ENCODE results near the gene MAP2K1.
A peak's percentile ranks its signal among the peaks of the same experiment; 100 is the strongest.

MAP2K1 gene

GRCh38 chr15:66486887-66487286 lies 100.2 kb downstream of the MAP2K1 start:
- DNase-seq, result no peak
- no peak for TF ChIP-seq CTCF (IDR thresholded peaks at IDR 0.05; ENCODE audit: low read depth, low read length)
- Histone ChIP-seq H3K9me3 (ENCODE audit: severe bottlenecking) (no peaks in the 10 kb centered on the region), H3K27me3 (ENCODE audit: insufficient read depth, low read depth, severe bottlenecking) (no peaks in the 10 kb centered on the region), H3K36me3 (peaks cover 47% of the 10 kb centered on the region), H3K27ac (no peak overlapping the region), H3K4me3 (ENCODE audit: low read depth, low read length) (no peak overlapping the region)

- no peak for DNase-seq
- Histone ChIP-seq H3K27me3 (ENCODE audit: insufficient read depth, low read depth, severe bottlenecking) (no peaks in the 10 kb centered on the region), H3K27ac (no peak overlapping the region), H3K9me3 (ENCODE audit: severe bottlenecking) (no peaks in the 10 kb centered on the region), H3K4me3 (ENCODE audit: low read depth, low read length) (no peak overlapping the region), H3K36me3 (peaks cover 48% of the 10 kb centered on the region)
- no peak for TF ChIP-seq CTCF (IDR thresholded peaks at IDR 0.05; ENCODE audit: low read depth, low read length)
These were observed 101.8 kb downstream of the MAP2K1 start for GRCh38 chr15:66488525-66488924.

GRCh38 chr15:66489179-66489791 lies 102.6 kb downstream of the MAP2K1 start:
- no peak for TF ChIP-seq CTCF (IDR thresholded peaks at IDR 0.05; ENCODE audit: low read depth, low read length)
- H3K27ac ChIP-seq, result no peak overlapping the region
- no peak for DNase-seq
- no peak overlapping the region for H3K4me3 ChIP-seq (ENCODE audit: low read depth, low read length)
- no peaks in the 10 kb centered on the region for H3K27me3 ChIP-seq (ENCODE audit: insufficient read depth, low read depth, severe bottlenecking)
- no peaks in the 10 kb centered on the region for H3K9me3 ChIP-seq (ENCODE audit: severe bottlenecking)
- peaks cover 55% of the 10 kb centered on the region for H3K36me3 ChIP-seq

GRCh38 chr15:66491846-66492245 lies 105.1 kb downstream of the MAP2K1 start:
- Histone ChIP-seq H3K36me3 (peaks cover 64% of the 10 kb centered on the region), H3K9me3 (ENCODE audit: severe bottlenecking) (no peaks in the 10 kb centered on the region), H3K4me3 (ENCODE audit: low read depth, low read length) (no peak overlapping the region), H3K27ac (no peak overlapping the region), H3K27me3 (ENCODE audit: insufficient read depth, low read depth, severe bottlenecking) (no peaks in the 10 kb centered on the region)
- TF ChIP-seq CTCF (IDR thresholded peaks at IDR 0.05; ENCODE audit: low read depth, low read length), result no peak
- DNase-seq, result no peak

GRCh38 chr15:66494262-66494661 lies 107.5 kb downstream of the MAP2K1 start:
- TF ChIP-seq CTCF (IDR thresholded peaks at IDR 0.05; ENCODE audit: low read depth, low read length), result no peak

GRCh38 chr15:66496951-66497501 lies 110.3 kb downstream of the MAP2K1 start:
- no peaks in the 10 kb centered on the region for H3K27me3 ChIP-seq (ENCODE audit: insufficient read depth, low read depth, severe bottlenecking)
- peak overlapping the region; percentile 82 for H3K27ac ChIP-seq
- peaks cover 79% of the 10 kb centered on the region for H3K36me3 ChIP-seq
- peak; percentile 12 for DNase-seq
- peak overlapping the region; percentile 77 for H3K4me3 ChIP-seq (ENCODE audit: low read depth, low read length)
- TF ChIP-seq CTCF (IDR thresholded peaks at IDR 0.05; ENCODE audit: low read depth, low read length), result no peak
- H3K9me3 ChIP-seq (ENCODE audit: severe bottlenecking), result no peaks in the 10 kb centered on the region

More at GRCh38 chr15:66494262-66494661, 107.5 kb downstream of the MAP2K1 start:
- H3K36me3 ChIP-seq, result peaks cover 66% of the 10 kb centered on the region
- H3K27me3 ChIP-seq (ENCODE audit: insufficient read depth, low read depth, severe bottlenecking), result no peaks in the 10 kb centered on the region
- no peaks in the 10 kb centered on the region for H3K9me3 ChIP-seq (ENCODE audit: severe bottlenecking)
- no peak overlapping the region for H3K4me3 ChIP-seq (ENCODE audit: low read depth, low read length)
- DNase-seq, result no peak
- H3K27ac ChIP-seq, result no peak overlapping the region
